Activated CD4-positive, alpha-beta T cell treated with anti-CD3 and anti-CD28 coated beads, Interleukin-2, Interleukin-4, amounts not matched to agents 100 ng/mL and 50 ng/mL, durations not matched to agents 16 hours and 8 hours (primary cell): ENCODE data around the gene SUMF1.
A peak's percentile ranks its signal among the peaks of the same experiment; 100 is the strongest.

ENCODE experiments used
- DNase-seq: peaks from one replicate; pipeline ENCODE4 v3.0.0-alpha.2; 2020; ENCODE audit warnings: low spot score

SUMF1 gene

DNA sequence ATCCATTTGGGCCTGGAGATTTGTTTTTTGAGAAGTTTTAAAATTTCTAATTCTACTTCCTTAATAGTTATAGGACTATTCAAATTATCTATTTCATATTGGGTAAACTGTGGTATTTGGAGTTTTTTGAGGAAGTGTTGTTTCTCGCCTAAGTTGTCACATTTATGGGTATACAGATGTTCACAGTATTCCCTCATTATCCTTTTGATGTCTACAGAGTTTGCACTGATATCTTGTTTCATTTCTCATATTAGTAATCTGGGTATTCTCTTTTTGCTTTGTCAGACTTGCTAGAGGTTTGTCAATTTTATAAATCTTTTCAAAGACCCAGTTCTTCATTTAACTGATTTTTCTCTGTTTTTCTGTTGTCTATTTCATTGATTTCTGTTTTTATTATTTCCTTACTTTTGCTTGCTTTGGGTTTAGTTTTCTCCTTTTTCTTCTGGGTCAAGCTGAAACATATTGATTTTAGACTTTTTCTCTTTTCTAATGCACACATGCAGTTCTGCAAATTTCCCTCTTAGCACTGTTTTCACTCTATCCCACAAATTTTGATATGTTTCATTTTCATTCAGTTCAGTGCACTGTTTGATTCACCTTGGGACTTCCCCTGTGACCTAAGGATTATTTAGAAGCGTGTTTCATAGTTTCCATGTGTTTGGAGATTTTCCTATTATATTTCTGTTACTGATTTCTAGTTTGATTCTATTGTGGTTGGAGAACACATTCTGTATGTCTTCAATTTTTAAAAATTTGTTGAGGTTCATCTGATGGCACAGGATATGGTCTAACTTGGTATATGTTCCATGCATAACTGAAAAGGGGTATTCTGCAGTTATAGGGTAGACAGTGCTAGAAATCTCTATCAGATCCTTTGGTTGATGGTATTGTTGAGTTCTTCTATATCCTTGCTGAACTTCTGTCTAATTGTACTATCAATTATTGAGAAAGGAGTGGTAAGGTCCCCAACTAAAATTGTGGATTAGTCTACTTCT, 79.6 kb downstream of the SUMF1 start:
- DNase-seq: peak; percentile 72

DNA sequence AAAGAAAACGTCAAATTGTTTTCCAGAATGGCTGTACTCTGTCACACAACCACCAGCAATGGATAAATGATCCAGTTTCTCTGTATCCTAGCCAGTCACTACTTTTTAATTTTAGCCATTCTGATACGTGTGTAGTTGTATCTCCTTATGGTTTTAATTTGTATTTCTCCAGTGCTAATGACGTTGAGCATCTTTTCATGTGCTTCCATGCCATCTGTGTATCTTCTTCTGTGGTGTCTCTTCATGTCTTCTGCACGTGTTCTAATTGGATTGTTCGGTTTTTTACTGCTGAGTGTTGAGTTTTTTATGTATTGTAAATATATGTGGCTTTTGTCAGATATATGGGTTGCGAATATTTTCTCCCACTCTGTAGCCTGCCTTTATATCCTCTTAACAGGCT, 81.9 kb downstream of the SUMF1 start:
- DNase-seq: no peak

- DNase-seq: no peak
Measured at GRCh38 chr3:4380013-4380412, 87.1 kb downstream of the SUMF1 start.

DNA sequence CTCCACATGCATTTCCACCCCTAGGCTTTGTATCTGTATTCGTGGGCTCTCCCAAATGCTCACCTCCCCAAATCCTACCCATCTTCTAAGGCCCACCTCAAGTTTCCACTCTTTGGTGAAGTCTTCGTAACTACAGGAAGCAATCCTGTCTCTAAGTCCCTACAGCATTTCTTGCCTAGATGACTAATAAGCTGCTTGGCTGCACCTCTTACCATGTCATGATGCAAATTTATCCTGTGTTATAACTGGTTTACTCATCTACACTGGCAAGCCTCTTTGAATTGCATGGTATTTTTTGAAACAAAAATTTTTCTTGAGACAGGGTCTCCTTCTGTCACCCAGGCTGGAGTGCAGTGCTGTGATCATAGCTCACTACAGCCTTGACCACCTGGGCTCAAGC, 90.6 kb downstream of the SUMF1 start:
- no peak for DNase-seq

DNA sequence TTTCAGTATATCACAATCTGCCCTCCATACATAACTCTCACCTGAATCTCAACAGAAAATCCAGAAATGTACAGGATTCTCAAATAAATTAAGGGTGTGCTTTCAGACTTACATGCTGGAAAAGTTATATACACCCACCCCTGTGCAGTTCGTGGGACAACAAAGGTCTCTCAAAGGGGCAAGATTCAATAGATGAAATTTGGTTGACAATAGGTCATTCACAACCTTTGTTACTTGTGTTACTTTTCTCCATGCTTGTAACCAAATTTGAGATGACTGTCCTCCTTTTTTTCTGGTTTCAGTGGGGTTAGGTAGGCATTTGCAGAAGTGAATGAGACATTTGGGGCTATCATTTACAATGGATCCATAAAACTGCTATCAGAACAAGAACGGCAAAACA, 91.2 kb downstream of the SUMF1 start:
- no peak for DNase-seq

DNA sequence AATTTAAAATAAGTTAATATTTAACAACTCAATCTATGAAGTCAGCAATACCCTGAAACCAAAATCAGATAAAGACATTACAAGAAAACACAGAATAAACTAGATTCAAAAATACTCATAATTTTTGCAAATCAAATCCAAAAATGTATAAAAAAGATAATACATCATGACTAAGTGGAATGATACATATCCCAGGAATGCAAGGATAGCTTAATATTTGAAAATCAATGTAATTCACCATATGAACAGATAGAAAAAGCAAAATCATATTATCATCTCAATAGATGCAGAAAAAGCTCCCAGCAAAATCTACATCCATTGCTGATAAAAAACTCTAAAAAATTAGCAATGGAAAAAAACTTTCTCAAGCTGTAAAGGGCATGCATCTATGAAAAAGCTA, 93.4 kb downstream of the SUMF1 start:
- no peak for DNase-seq

GRCh38 chr3:4362523-4362922, 104.5 kb downstream of the SUMF1 start:
- no peak for DNase-seq

- DNase-seq: no peak
Measured at GRCh38 chr3:4360817-4361216, 106.3 kb downstream of the SUMF1 start.

DNA sequence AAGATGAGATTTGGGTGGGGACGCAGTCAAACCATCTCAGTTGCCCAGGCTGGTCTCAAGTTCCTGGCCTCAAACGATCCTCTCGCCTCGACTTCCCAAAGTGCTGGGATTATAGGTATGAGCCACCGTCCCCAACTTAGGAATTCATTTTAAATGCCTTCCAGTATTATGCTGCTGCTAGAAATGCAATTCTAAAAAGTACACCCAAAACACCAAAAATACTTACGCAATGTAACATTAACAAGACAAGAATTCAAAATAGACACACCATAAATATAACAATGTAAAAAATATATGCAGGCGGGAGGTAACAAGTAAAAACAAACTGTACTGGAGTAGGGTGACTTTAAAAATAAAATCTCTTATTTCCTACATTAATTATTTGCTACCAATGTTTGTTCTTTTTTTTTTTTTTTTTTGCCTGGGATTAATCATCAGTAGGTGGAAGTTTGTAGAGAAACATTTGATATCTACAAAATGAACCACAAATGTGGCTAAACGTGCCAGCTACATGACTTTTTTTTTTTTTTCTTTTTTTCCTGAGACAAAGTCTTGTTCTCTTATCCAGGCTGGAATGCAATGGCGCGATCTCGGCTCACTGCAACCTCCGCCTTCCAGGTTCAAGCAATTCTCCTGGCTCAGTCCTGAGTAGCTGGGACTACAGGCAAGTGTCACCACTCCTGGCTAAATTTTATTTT, 107.1 kb downstream of the SUMF1 start:
- no peak for DNase-seq

DNA sequence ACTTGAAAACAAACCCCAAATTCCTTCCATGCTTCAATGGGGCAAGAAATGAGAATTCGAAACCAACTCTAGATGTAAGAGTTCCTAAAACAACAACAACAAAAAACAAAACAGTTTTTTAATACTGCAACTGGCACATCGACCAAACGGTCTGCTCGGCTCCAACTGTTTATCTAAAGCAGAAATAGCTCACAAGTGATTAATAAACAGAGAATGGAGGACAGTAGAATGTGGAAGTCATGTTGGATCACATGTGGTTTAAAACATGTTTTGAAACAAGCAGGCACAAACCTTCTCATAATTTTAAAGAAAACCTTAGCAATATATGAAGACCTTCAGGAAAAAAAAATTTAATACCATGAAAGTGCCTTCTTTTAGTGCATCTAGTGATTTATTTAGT, 108.8 kb downstream of the SUMF1 start:
- no peak for DNase-seq

DNA sequence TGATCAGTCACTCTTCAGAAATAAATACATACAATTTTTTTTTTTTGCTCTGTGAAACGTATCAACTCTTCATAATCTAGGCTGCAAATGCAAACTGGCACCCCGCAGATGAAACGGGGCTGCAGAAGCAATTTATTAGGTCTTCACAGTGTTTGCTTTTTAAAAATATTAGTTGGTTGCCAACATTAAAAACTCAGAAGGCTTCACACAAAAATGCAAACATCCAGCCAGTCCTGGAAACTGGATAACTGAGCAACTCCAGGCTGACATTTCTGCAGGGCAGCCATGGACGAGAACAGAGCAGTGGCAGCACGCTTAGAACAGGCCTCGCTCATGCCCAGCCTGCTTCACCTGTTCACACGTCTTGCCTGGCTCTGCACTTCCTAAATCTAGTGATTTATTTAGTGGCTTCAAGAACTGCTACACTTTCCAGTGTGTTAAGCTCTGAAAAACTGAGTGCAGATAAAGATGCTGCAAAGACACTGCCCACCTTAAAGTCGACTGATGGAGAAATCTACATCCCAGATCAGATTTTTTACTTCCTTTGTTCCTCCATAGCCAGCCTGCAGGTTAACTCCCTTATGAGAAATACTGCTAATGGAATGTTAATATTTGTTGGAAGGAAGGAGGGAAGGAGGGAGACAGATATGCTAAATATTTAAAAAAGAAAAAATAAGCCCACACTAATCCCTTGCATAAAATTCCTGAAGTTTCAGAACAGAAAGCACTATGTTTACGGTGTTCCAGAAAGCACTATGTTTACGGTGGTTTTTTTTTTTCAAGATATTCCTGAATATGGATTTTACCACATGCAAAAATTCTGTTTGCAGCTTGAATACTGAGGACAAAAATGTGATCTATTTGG, 110.3 kb downstream of the SUMF1 start:
- no peak for DNase-seq

DNA sequence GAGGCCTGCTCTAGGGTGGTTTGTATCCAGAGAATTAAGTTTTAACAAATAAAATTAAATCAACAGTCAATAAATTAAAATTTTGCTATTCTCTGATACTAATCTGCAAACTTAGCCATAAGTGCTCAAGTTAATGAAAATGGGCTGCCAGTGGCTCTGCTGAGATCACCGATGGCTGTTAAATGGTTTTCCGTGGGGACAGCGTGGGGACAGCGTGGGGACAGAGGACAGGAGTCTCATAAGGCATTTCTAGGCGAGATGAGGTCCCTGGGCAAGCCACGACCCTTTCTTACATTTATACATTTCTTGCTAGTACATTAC, 110.9 kb downstream of the SUMF1 start:
- no peak for DNase-seq

GRCh38 chr3:4355401-4356219, 111.5 kb downstream of the SUMF1 start:
- DNase-seq: no peak

DNA sequence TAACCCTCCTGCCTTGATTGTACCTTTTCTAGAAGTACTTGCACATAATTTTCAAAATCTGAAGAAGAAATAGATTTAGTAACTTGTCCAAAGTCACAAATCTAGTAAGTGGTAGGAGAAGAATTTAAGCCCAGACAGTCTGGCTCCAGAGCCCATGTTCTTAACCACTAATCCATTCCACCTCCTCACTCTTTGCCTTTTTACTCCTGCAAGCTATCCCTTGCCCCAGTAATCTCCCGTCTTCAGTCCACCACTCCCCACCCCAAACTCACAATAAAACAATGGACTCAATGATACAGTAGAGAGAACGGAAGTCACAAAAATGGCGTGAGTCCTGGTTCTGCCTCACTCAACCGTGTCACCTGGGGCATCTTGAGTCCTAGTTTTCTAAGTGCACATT, 115.2 kb downstream of the SUMF1 start:
- no peak for DNase-seq

- peak; percentile 31 for DNase-seq
Measured at GRCh38 chr3:4351164-4351855, 115.8 kb downstream of the SUMF1 start.

DNA sequence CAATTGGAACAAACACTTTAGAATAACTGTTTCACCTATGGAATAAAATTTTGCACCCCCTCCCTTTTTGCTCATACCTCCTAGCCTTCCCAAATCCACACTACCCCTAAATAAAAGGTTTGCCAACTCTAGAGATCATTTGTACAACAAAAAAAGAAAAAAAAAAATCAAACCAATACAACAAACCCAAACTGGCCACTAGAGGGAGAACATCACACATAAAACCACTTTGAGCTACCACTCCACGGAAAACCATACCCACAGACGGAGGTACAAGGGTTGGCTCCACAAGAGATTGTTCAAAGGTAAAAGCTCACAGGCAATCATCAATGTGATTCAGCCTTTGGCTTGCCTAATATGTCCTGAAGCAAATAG, 116.3 kb downstream of the SUMF1 start:
- DNase-seq: peak; percentile 74

GRCh38 chr3:4343258-4343657, 123.8 kb downstream of the SUMF1 start:
- no peak for DNase-seq

DNA sequence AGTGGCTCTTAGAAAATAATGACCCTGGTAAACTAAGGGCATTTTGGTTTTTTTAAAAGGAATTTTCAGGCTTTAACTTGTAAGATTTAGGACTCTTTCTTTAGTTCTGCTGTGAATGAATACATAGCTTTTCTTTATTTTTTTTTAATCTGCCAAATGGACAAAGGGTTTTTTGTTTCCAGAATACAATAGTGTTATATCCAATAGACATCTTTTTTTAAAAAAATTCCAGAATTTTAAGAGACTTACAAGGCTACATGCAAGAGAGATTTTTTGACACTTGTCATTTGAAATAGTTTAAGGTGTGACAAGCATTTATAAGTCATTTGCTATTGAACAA, 125.8 kb downstream of the SUMF1 start:
- DNase-seq: no peak

GRCh38 chr3:4340411-4341335, 126.4 kb downstream of the SUMF1 start:
- DNase-seq: no peak

- DNase-seq: no peak
Measured at GRCh38 chr3:4340077-4340410, 127.0 kb downstream of the SUMF1 start.
